Parathyroid adenoma (tissue), 2 donors: ENCODE data around the gene BMPER.

Source experiments
- H2AFZ ChIP-seq: fragments of 300-600 bp; sonication (generic); one replicate; pipeline ENCODE4 v1.7.0; 2017; ENCODE audit warnings: antibody characterized with exemption, mild to moderate bottlenecking
- H3K27ac ChIP-seq: fragments of 300-600 bp; sonication (generic); one replicate; pipeline ENCODE4 v1.7.0; 2017
- H3K27me3 ChIP-seq: fragments of 300-600 bp; sonication (generic); one replicate; pipeline ENCODE4 v1.7.0; 2017; ENCODE audit warnings: low read length; ENCODE audit not compliant: control insufficient read depth, insufficient read depth
- H3K36me3 ChIP-seq: fragments of 300-600 bp; sonication (generic); one replicate; pipeline ENCODE4 v1.7.0; 2017; ENCODE audit warnings: low read length; ENCODE audit not compliant: control insufficient read depth, insufficient read depth
- H3K4me1 ChIP-seq: fragments of 300-600 bp; sonication (generic); one replicate; pipeline ENCODE4 v1.7.0; 2017; ENCODE audit warnings: control low read depth
- H3K4me2 ChIP-seq: fragments of 300-600 bp; sonication (generic); one replicate; pipeline ENCODE4 v1.7.0; 2017; ENCODE audit warnings: low read length
- H3K4me3 ChIP-seq: fragments of 300-600 bp; sonication (generic); one replicate; pipeline ENCODE4 v1.7.0; 2017; ENCODE audit warnings: low read depth, low read length
- H3K79me2 ChIP-seq: fragments of 300-600 bp; sonication (generic); one replicate; pipeline ENCODE4 v1.7.0; 2017; ENCODE audit warnings: control low read depth
- H3K9ac ChIP-seq: fragments of 300-600 bp; sonication (generic); one replicate; pipeline ENCODE4 v1.7.0; 2017; ENCODE audit warnings: mild to moderate bottlenecking
- H3K9me3 ChIP-seq: fragments of 300-600 bp; sonication (generic); one replicate; pipeline ENCODE4 v1.7.0; 2017; ENCODE audit warnings: low read length; ENCODE audit not compliant: control insufficient read depth
- CTCF ChIP-seq: fragments of 300-600 bp; sonication (generic); IDR thresholded peaks from one replicate; pipeline ENCODE4 v1.7.0; 2017; ENCODE audit warnings: antibody characterized with exemption, mild to moderate bottlenecking
- donor health status: primary hyperparathyroidism.

BMPER gene

GRCh38 chr7:33869176-33869575, 36.2 kb upstream of the BMPER start:
- H3K36me3 ChIP-seq = no peaks in the 10 kb centered on the region
- H3K9ac ChIP-seq = no peak overlapping the region

GRCh38 chr7:33870120-33870519, 35.2 kb upstream of the BMPER start:
- Histone ChIP-seq H3K79me2 (no peaks in the 10 kb centered on the region), H3K9ac (no peak overlapping the region), H3K27me3 (no peaks in the 10 kb centered on the region), H3K4me1 (peaks cover 5% of the 10 kb centered on the region), H3K27ac (no peak overlapping the region), H3K9me3 (no peaks in the 10 kb centered on the region), H2AFZ (no peak overlapping the region), H3K4me3 (no peak overlapping the region), H3K36me3 (no peaks in the 10 kb centered on the region), H3K4me2 (no peak overlapping the region)
- no peak for TF ChIP-seq CTCF

More at GRCh38 chr7:33869176-33869575, 36.2 kb upstream of the BMPER start:
- Histone ChIP-seq H3K4me1 (peaks cover 5% of the 10 kb centered on the region), H3K79me2 (no peaks in the 10 kb centered on the region), H3K27me3 (no peaks in the 10 kb centered on the region), H3K4me2 (no peak overlapping the region), H3K4me3 (no peak overlapping the region), H3K27ac (no peak overlapping the region), H2AFZ (no peak overlapping the region), H3K9me3 (no peaks in the 10 kb centered on the region)
- no peak for TF ChIP-seq CTCF

GRCh38 chr7:33872870-33873269, 32.5 kb upstream of the BMPER start:
- Histone ChIP-seq H3K9me3 (no peaks in the 10 kb centered on the region), H2AFZ (no peak overlapping the region), H3K36me3 (no peaks in the 10 kb centered on the region), H3K4me1 (peaks cover 5% of the 10 kb centered on the region), H3K4me2 (no peak overlapping the region), H3K9ac (no peak overlapping the region), H3K27me3 (no peaks in the 10 kb centered on the region), H3K79me2 (no peaks in the 10 kb centered on the region), H3K27ac (no peak overlapping the region), H3K4me3 (no peak overlapping the region)
- no peak for TF ChIP-seq CTCF

- Histone ChIP-seq H3K4me3 (no peak overlapping the region), H3K4me1 (peaks cover 5% of the 10 kb centered on the region), H3K27me3 (no peaks in the 10 kb centered on the region), H3K36me3 (no peaks in the 10 kb centered on the region), H2AFZ (no peak overlapping the region), H3K9ac (no peak overlapping the region), H3K79me2 (no peaks in the 10 kb centered on the region), H3K27ac (no peak overlapping the region), H3K9me3 (no peaks in the 10 kb centered on the region), H3K4me2 (no peak overlapping the region)
- TF ChIP-seq CTCF = no peak
Measured at GRCh38 chr7:33873518-33873917, 31.8 kb upstream of the BMPER start.

GRCh38 chr7:33873981-33874750, 31.2 kb upstream of the BMPER start:
- no peak overlapping the region for H3K27ac ChIP-seq
- TF ChIP-seq CTCF = no peak
- no peaks in the 10 kb centered on the region for H3K79me2 ChIP-seq
- no peak overlapping the region for H3K9ac ChIP-seq
- no peaks in the 10 kb centered on the region for H3K27me3 ChIP-seq
- no peak overlapping the region for H3K4me3 ChIP-seq
- H2AFZ ChIP-seq = no peak overlapping the region
- H3K36me3 ChIP-seq = no peaks in the 10 kb centered on the region
- H3K4me1 ChIP-seq = peaks cover 5% of the 10 kb centered on the region
- H3K9me3 ChIP-seq = no peaks in the 10 kb centered on the region
- H3K4me2 ChIP-seq = no peak overlapping the region
